ENCODE measurements around the gene LHPP. TPM values are rescaled to one million over a fixed set of nuclear protein-coding genes. Genes with fewer than 3 reads are reported as not detected.

LHPP gene
- total and polyA plus RNA-seq, 2 experiments from 2014 or later = 27.4 to 40.2 TPM

DNA sequence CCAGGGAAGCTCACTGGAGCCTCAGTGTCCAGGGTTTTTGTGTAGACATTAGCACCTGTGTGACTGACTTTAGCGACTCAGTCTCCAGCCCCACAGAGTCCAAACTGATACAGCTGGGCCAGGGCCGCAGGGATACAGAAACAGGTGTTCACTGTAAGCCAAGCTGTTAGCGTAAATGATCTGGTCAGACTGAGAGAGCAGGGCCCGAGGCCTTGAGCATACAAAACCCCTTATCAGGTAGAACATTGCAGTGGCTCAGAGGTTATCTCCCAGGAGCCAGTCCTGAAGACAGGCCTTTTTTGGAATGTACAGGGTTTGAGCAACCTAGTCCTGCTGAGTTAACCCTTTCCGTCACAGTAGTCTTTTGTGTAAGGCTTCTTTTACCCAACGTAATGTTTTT is 25.0 kb downstream of the LHPP start:
- Mint-ChIP-seq H3K27me3 (ENCODE audit: insufficient read depth, low read depth, poor library complexity) (peaks cover 3% of the 10 kb centered on the region), H3K4me1 (peaks cover 8% of the 10 kb centered on the region), H3K9me3 (peaks cover 19% of the 10 kb centered on the region), H3K4me3 (no peak overlapping the region), H3K36me3 (ENCODE audit: low read depth) (peaks cover 71% of the 10 kb centered on the region), H3K27ac (no peak overlapping the region)
- H2AFZ ChIP-seq = no peak overlapping the region
- no peak for DNase-seq (ENCODE audit: low spot score)
- H3K36me3 ChIP-seq (ENCODE audit: insufficient read depth) = no peaks in the 10 kb centered on the region; the same call in 1 of the 2 replicates
- H3K9me2 ChIP-seq (ENCODE audit: insufficient read depth) = no peaks in the 10 kb centered on the region
- no peaks in the 10 kb centered on the region for H3K79me2 ChIP-seq (replicated peaks; ENCODE audit: insufficient read depth)
- no peaks in the 10 kb centered on the region for H4K20me1 ChIP-seq (replicated peaks; ENCODE audit: insufficient read depth)
- H3K4me1 ChIP-seq (ENCODE audit: insufficient read depth) = peaks cover 7% of the 10 kb centered on the region; the same call in 1 of the 2 replicates
- H3K27me3 ChIP-seq (ENCODE audit: insufficient read depth) = no peaks in the 10 kb centered on the region
- ATAC-seq = no peak
- TF ChIP-seq NANOG (IDR thresholded peaks at IDR 0.05; ENCODE audit: borderline replicate concordance) = no peak
- no peak for TF ChIP-seq JUNB (IDR thresholded peaks at IDR 0.05; ENCODE audit: unreplicated experiment)
- TF ChIP-seq, protein P1, sequence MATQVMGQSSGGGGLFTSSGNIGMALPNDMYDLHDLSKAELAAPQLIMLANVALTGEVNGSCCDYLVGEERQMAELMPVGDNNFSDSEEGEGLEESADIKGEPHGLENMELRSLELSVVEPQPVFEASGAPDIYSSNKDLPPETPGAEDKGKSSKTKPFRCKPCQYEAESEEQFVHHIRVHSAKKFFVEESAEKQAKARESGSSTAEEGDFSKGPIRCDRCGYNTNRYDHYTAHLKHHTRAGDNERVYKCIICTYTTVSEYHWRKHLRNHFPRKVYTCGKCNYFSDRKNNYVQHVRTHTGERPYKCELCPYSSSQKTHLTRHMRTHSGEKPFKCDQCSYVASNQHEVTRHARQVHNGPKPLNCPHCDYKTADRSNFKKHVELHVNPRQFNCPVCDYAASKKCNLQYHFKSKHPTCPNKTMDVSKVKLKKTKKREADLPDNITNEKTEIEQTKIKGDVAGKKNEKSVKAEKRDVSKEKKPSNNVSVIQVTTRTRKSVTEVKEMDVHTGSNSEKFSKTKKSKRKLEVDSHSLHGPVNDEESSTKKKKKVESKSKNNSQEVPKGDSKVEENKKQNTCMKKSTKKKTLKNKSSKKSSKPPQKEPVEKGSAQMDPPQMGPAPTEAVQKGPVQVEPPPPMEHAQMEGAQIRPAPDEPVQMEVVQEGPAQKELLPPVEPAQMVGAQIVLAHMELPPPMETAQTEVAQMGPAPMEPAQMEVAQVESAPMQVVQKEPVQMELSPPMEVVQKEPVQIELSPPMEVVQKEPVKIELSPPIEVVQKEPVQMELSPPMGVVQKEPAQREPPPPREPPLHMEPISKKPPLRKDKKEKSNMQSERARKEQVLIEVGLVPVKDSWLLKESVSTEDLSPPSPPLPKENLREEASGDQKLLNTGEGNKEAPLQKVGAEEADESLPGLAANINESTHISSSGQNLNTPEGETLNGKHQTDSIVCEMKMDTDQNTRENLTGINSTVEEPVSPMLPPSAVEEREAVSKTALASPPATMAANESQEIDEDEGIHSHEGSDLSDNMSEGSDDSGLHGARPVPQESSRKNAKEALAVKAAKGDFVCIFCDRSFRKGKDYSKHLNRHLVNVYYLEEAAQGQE (IDR thresholded peaks at IDR 0.05; ENCODE audit: unreplicated experiment) = no peak
- TF ChIP-seq CREB1 (CRISPR knock-in tag; IDR thresholded peaks at IDR 0.05; ENCODE audit: low read depth) = no peak
- TF ChIP-seq, protein P2, sequence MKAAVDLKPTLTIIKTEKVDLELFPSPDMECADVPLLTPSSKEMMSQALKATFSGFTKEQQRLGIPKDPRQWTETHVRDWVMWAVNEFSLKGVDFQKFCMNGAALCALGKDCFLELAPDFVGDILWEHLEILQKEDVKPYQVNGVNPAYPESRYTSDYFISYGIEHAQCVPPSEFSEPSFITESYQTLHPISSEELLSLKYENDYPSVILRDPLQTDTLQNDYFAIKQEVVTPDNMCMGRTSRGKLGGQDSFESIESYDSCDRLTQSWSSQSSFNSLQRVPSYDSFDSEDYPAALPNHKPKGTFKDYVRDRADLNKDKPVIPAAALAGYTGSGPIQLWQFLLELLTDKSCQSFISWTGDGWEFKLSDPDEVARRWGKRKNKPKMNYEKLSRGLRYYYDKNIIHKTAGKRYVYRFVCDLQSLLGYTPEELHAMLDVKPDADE (IDR thresholded peaks at IDR 0.05) = no peak
- TF ChIP-seq ZNF331 (CRISPR knock-in tag; IDR thresholded peaks at IDR 0.05; ENCODE audit: low read depth) = no peak
- TF ChIP-seq, protein P3, sequence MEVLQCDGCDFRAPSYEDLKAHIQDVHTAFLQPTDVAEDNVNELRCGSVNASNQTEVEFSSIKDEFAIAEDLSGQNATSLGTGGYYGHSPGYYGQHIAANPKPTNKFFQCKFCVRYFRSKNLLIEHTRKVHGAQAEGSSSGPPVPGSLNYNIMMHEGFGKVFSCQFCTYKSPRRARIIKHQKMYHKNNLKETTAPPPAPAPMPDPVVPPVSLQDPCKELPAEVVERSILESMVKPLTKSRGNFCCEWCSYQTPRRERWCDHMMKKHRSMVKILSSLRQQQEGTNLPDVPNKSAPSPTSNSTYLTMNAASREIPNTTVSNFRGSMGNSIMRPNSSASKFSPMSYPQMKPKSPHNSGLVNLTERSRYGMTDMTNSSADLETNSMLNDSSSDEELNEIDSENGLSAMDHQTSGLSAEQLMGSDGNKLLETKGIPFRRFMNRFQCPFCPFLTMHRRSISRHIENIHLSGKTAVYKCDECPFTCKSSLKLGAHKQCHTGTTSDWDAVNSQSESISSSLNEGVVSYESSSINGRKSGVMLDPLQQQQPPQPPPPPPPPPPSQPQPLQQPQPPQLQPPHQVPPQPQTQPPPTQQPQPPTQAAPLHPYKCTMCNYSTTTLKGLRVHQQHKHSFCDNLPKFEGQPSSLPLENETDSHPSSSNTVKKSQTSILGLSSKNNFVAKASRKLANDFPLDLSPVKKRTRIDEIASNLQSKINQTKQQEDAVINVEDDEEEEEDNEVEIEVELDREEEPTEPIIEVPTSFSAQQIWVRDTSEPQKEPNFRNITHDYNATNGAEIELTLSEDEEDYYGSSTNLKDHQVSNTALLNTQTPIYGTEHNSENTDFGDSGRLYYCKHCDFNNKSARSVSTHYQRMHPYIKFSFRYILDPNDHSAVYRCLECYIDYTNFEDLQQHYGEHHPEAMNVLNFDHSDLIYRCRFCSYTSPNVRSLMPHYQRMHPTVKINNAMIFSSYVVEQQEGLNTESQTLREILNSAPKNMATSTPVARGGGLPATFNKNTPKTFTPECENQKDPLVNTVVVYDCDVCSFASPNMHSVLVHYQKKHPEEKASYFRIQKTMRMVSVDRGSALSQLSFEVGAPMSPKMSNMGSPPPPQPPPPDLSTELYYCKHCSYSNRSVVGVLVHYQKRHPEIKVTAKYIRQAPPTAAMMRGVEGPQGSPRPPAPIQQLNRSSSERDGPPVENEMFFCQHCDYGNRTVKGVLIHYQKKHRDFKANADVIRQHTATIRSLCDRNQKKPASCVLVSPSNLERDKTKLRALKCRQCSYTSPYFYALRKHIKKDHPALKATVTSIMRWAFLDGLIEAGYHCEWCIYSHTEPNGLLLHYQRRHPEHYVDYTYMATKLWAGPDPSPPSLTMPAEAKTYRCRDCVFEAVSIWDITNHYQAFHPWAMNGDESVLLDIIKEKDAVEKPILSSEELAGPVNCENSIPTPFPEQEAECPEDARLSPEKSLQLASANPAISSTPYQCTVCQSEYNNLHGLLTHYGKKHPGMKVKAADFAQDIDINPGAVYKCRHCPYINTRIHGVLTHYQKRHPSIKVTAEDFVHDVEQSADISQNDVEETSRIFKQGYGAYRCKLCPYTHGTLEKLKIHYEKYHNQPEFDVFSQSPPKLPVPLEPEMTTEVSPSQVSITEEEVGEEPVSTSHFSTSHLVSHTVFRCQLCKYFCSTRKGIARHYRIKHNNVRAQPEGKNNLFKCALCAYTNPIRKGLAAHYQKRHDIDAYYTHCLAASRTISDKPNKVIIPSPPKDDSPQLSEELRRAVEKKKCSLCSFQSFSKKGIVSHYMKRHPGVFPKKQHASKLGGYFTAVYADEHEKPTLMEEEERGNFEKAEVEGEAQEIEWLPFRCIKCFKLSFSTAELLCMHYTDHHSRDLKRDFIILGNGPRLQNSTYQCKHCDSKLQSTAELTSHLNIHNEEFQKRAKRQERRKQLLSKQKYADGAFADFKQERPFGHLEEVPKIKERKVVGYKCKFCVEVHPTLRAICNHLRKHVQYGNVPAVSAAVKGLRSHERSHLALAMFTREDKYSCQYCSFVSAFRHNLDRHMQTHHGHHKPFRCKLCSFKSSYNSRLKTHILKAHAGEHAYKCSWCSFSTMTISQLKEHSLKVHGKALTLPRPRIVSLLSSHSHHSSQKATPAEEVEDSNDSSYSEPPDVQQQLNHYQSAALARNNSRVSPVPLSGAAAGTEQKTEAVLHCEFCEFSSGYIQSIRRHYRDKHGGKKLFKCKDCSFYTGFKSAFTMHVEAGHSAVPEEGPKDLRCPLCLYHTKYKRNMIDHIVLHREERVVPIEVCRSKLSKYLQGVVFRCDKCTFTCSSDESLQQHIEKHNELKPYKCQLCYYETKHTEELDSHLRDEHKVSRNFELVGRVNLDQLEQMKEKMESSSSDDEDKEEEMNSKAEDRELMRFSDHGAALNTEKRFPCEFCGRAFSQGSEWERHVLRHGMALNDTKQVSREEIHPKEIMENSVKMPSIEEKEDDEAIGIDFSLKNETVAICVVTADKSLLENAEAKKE (CRISPR knock-in tag; IDR thresholded peaks at IDR 0.05) = no peak
- TF ChIP-seq, protein P4, sequence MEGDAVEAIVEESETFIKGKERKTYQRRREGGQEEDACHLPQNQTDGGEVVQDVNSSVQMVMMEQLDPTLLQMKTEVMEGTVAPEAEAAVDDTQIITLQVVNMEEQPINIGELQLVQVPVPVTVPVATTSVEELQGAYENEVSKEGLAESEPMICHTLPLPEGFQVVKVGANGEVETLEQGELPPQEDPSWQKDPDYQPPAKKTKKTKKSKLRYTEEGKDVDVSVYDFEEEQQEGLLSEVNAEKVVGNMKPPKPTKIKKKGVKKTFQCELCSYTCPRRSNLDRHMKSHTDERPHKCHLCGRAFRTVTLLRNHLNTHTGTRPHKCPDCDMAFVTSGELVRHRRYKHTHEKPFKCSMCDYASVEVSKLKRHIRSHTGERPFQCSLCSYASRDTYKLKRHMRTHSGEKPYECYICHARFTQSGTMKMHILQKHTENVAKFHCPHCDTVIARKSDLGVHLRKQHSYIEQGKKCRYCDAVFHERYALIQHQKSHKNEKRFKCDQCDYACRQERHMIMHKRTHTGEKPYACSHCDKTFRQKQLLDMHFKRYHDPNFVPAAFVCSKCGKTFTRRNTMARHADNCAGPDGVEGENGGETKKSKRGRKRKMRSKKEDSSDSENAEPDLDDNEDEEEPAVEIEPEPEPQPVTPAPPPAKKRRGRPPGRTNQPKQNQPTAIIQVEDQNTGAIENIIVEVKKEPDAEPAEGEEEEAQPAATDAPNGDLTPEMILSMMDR (conservative IDR thresholded peaks at IDR 0.05; ENCODE audit: low read depth in 2 of 2) = no peak
- no peak for TF ChIP-seq ZNF114 (CRISPR knock-in tag; IDR thresholded peaks at IDR 0.05)
- no peak for TF ChIP-seq EZH2phosphoT487 (IDR thresholded peaks at IDR 0.05; ENCODE audit: unreplicated experiment)
- TF ChIP-seq STAT1 (IDR thresholded peaks at IDR 0.05; ENCODE audit: unreplicated experiment) = no peak
- TF ChIP-seq EZH2 (IDR thresholded peaks at IDR 0.05; ENCODE audit: low read depth, unreplicated experiment) = no peak
- no peak for TF ChIP-seq POLR2AphosphoS5 (IDR thresholded peaks at IDR 0.05; ENCODE audit: low read depth)
- no peak overlapping the region for H3K4me2 ChIP-seq
- H3K27ac ChIP-seq (ENCODE audit: low read depth) = no peak overlapping the region
- H3K4me3 ChIP-seq = no peak overlapping the region
- H3F3A ChIP-seq (replicated peaks; ENCODE audit: low read depth) = no peaks in the 10 kb centered on the region

Data from GM23338 (cell line).